Measurements from ENCODE around the gene PACSIN3. TPM values are rescaled to one million over a fixed set of nuclear protein-coding genes. Genes with fewer than 3 reads are reported as not detected.

Gene PACSIN3
- total and polyA plus RNA-seq, 2 donors (not counting 3 experiments of a cell fraction or from before 2014, with no cell fraction given) = 15.2 to 27.2 TPM

DNA sequence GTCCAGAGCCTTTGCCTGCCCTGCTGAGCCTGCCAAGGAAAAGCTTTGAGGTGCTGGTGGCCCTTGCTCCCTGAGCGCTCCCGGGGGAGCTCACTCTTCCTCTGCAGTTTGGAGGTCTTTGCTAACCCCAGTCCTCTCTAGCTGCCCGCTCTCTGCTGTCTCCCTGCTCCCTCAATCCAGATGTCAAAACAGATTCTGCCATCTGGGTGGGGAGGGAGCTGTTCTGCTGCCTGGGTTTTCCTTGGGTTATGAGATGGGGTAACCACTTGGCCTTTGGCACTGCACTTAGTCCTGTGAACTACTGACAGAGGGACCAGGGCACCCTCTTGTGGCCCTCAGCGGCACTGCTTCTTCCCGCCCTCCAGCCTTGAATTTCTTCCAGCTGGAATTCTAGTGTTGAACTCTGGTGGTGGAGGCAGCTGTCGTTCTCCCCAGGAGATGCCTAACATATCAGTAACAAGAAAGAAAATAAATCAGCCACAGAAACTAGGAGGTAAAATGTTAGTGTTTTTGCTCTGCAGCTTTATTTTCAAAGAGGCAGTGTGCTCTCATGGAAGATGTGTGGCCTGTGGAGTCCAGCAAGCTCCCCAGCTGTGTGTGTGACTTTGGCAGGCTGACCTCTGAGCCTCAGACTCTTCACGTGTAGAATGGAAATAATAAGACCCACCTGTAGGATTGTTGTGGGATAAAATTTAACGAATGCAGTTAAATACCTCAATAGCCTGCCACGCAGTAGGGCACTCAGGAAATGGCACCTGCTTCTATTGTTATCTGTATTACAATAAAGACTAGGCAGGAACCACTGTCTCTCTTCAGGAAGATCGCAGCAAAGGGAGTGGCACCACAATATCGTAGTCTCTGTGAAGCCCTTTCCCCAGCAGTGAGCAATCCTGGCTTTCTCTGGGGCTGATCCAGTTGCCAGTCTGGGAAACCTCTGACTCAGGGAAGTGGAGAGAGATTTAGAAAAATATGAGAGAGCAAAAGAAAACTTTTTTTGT lies 33.0 kb downstream of the PACSIN3 start:
- ChIA-PET CTCF (interaction anchor here (0.6 to 5.1 kb wide), 56 partner anchors 8 to 354 kb away, joined by 3 to 120 read pairs (median 4); partner anchors contain the start of genes CSTPP1, DDB2 and LRP4), POLR2A (no interaction called here)
- H3K27ac ChIP-seq (ENCODE audit: insufficient read depth, low read depth, low read length) = no peak overlapping the region
- no peak overlapping the region for H3K4me3 ChIP-seq (replicated peaks in 1 of 3; ENCODE audit: insufficient read depth in 1 of 3, low read depth in 1 of 3, low read length in 3 of 3)
- DNase-seq (ENCODE audit: low read depth, low spot score) (peak; percentile 76), FAIRE-seq (peak; percentile 85)
- no peaks in the 10 kb centered on the region for H3K4me1 ChIP-seq (ENCODE audit: control insufficient read depth, extremely low read depth, insufficient read depth, low read length)
- no peaks in the 10 kb centered on the region for H3K9me3 ChIP-seq (replicated peaks; ENCODE audit: control insufficient read depth, insufficient read depth, low read length)
- no peaks in the 10 kb centered on the region for H3K9me1 ChIP-seq (replicated peaks; ENCODE audit: control insufficient read depth, extremely low read depth, insufficient read depth, low read length)
- H3K36me3 ChIP-seq (ENCODE audit: control insufficient read depth in 2 of 2, extremely low read depth in 1 of 2, insufficient read depth in 2 of 2, low read length in 2 of 2) = no peaks in the 10 kb centered on the region
- intact Hi-C loops (cut with micrococcal nuclease) = loop anchor here (1.0 kb wide), 2 partner anchors 237 to 264 kb away; no protein-coding TSS in a partner anchor
- no peaks in the 10 kb centered on the region for H3K79me2 ChIP-seq (ENCODE audit: control insufficient read depth, insufficient read depth, low read length)
- no peak for TF ChIP-seq POLR2A (IDR thresholded peaks at IDR 0.05; ENCODE audit: low read depth, low read length)
- TF ChIP-seq, protein P1, sequence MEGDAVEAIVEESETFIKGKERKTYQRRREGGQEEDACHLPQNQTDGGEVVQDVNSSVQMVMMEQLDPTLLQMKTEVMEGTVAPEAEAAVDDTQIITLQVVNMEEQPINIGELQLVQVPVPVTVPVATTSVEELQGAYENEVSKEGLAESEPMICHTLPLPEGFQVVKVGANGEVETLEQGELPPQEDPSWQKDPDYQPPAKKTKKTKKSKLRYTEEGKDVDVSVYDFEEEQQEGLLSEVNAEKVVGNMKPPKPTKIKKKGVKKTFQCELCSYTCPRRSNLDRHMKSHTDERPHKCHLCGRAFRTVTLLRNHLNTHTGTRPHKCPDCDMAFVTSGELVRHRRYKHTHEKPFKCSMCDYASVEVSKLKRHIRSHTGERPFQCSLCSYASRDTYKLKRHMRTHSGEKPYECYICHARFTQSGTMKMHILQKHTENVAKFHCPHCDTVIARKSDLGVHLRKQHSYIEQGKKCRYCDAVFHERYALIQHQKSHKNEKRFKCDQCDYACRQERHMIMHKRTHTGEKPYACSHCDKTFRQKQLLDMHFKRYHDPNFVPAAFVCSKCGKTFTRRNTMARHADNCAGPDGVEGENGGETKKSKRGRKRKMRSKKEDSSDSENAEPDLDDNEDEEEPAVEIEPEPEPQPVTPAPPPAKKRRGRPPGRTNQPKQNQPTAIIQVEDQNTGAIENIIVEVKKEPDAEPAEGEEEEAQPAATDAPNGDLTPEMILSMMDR (IDR thresholded peaks at IDR 0.05; ENCODE audit: extremely low read depth in 1 of 2, insufficient read depth in 1 of 2, low read depth in 1 of 2, low read length in 2 of 2) = peak; percentile 95 to 96
- H3K27me3 ChIP-seq (ENCODE audit: control insufficient read depth in 2 of 2, insufficient read depth in 2 of 2, low read length in 2 of 2) = no peaks in the 10 kb centered on the region
- no peak overlapping the region for H2AFZ ChIP-seq (ENCODE audit: low read depth, low read length)
- H3K9ac ChIP-seq (replicated peaks; ENCODE audit: extremely low read depth, insufficient read depth, low read length) = no peak overlapping the region
- dilution Hi-C loops (cut with MboI; ENCODE audit: extremely low pct_ligation_motif_present, low sequenced_read_pairs) = no loop called here
- no TSS peak for BruUV-seq (replicated peaks)
- H4K20me1 ChIP-seq (replicated peaks; ENCODE audit: control insufficient read depth, extremely low read depth, insufficient read depth, low read length) = no peaks in the 10 kb centered on the region
- no peak overlapping the region for H3K4me2 ChIP-seq (ENCODE audit: insufficient read depth, low read length)

All from endothelial cell of umbilical vein (primary cell).